ENCODE measurements around the gene CACNB1. TPM values are rescaled to one million over a fixed set of nuclear protein-coding genes. Genes with fewer than 3 reads are reported as not detected.

CACNB1 gene
- total RNA-seq, 4 donors from 2014 or later, result 5.7 to 13.1 (median 11.2) TPM

- DNase-seq (ENCODE audit: low spot score in 2 of 2), result no peak
- intact Hi-C loops (cut with DNase I; ENCODE audit: low total_unique reads), result no loop called here
- no peak overlapping the region for H3K4me3 ChIP-seq (ENCODE audit: low read depth, poor library complexity, severe bottlenecking)
- no peak for TF ChIP-seq CTCF (IDR thresholded peaks at IDR 0.05)
- no peak for TF ChIP-seq POLR2A (IDR thresholded peaks at IDR 0.05)
- 23 to 39% methylated on average over 6 to 8 of the region's 8 CpGs for WGBS, 2 donors
These were observed 1.1 kb downstream of the CACNB1 start for GRCh38 chr17:39196241-39196807.

DNA sequence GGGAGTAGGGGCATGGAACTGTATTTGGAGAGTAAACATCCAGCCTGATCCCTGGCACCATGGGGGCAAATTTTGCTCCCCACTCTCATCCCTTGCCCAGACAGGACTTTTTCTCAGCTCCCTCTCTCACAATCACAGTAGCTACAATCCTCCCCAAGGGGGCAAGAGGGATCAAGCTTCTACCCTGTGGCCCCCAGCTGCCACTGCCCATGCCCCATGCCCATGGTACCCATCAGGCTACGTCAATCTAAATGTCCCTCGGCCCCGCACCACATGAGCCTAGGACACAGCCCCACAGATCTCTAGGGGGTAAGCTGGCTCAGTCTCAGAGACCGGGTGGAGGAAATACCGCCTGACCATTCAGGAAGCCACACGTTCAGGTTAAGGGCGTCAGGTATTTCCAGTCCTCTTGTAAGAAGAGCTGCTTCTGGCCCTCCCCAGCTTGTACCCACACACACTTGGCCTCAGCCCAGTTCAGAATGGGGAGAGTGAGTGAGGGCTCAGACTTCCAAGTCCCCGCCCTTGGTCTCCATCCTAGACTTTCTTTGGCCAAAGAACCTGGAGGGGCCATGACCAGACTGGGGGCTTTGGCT is 1.8 kb downstream of the CACNB1 start:
- no peak overlapping the region for H3K4me3 ChIP-seq (ENCODE audit: low read depth, poor library complexity, severe bottlenecking)
- DNase-seq (ENCODE audit: low spot score in 2 of 2), result no peak
- 45 to 48% methylated on average over 7 to 8 of the region's 8 CpGs for WGBS, 2 donors
- intact Hi-C loops (cut with DNase I; ENCODE audit: low total_unique reads), result no loop called here
- TF ChIP-seq CTCF (IDR thresholded peaks at IDR 0.05) (no peak), POLR2A (IDR thresholded peaks at IDR 0.05) (no peak)

- no peak overlapping the region for H3K4me3 ChIP-seq (ENCODE audit: low read depth, poor library complexity, severe bottlenecking)
- intact Hi-C loops (cut with DNase I; ENCODE audit: low total_unique reads), result no loop called here
- no peak for DNase-seq (ENCODE audit: low spot score in 2 of 2)
- TF ChIP-seq POLR2A (IDR thresholded peaks at IDR 0.05), result no peak
- TF ChIP-seq CTCF (IDR thresholded peaks at IDR 0.05), result no peak
- 43 to 57% methylated on average over 10 of the region's 10 CpGs for WGBS, 2 donors
These were observed 2.4 kb downstream of the CACNB1 start for GRCh38 chr17:39194985-39195524.

DNA sequence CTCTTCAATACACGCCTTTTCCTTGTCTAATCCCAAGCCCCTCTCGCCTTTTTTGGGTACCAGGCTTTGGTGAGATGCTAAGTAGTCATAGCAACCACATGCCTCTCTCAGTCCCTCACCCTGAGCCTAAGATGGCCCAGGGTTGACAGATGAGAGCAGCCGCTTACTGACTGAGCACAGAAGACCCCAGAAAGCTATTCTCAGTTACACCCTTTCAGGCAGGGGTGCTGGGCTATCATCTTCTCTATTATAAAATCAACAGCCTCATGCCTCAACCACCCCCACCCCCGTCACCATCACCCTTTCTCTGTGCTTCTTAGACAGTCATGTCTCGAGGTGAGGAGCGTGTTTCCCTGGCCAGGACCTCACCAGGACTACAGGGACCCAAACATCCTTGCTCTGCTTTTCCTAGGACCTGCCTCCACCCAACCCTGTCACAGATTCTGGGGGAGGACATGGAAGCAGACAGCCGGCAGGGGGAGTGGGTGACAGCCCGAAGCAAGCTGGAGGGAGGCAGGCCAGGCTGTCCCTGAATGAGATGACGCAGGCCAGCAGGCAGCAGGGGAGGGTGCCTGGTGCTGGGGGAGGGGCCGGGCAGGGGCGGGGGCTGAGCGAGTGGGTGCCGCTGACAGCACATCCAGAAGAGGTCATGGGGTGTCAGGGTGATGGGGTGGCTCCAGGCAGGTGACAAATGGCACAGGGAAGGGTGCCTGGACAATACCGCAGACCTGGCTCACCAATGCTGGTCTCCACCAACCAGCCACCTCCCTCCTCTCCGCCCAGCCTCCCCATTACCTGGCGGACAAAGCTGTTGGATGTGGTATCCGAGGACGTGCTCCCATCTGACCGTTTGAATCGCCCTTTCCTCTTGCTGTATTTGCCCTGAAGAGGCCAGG is 3.1 kb downstream of the CACNB1 start:
- WGBS, 2 donors, result 65 to 70% methylated on average over 20 of the region's 20 CpGs
- DNase-seq (ENCODE audit: low spot score in 2 of 2), result no peak
- TF ChIP-seq CTCF (IDR thresholded peaks at IDR 0.05), result no peak
- intact Hi-C loops (cut with DNase I; ENCODE audit: low total_unique reads), result no loop called here
- no peak overlapping the region for H3K4me3 ChIP-seq (ENCODE audit: low read depth, poor library complexity, severe bottlenecking)

- no peak overlapping the region for H3K4me3 ChIP-seq (ENCODE audit: low read depth, poor library complexity, severe bottlenecking)
- DNase-seq (ENCODE audit: low spot score in 2 of 2), result no peak
- intact Hi-C loops (cut with DNase I; ENCODE audit: low total_unique reads), result no loop called here
- no peak for TF ChIP-seq CTCF (IDR thresholded peaks at IDR 0.05)
- no peak for TF ChIP-seq POLR2A (IDR thresholded peaks at IDR 0.05)
- WGBS, 2 donors, result 87 to 90% methylated on average over 10 of the region's 10 CpGs
These were observed 4.1 kb downstream of the CACNB1 start for GRCh38 chr17:39193346-39193745.
